HepG2 (cell line): ENCODE data around the gene KHNYN. TPM values are rescaled to one million over a fixed set of nuclear protein-coding genes. Genes with fewer than 3 reads are reported as not detected.

Source experiments
- RXRA ChIP-seq: sonication (generic); formaldehyde crosslinking; IDR thresholded peaks from 2 replicates; pipeline ENCODE4 v1.5.1; 2020; ENCODE audit warnings: missing genetic modification reagents
- SALL2 ChIP-seq: sonication (generic); formaldehyde crosslinking; IDR thresholded peaks from 2 replicates; pipeline ENCODE4 v1.8.1; 2023; ENCODE audit warnings: mild to moderate bottlenecking, missing genetic modification reagents, inconsistent platforms
- SNAPC4 ChIP-seq: sonication (generic); formaldehyde crosslinking; IDR thresholded peaks from 2 replicates; pipeline ENCODE4 v1.4.0; 2020; ENCODE audit warnings: mild to moderate bottlenecking, missing genetic modification reagents
- SYNCRIP ChIP-seq: fragments of 200-400 bp; formaldehyde crosslinking; IDR thresholded peaks from 2 replicates; pipeline ENCODE4 v1.6.1; 2018; ENCODE audit warnings: mild to moderate bottlenecking, low read depth, low read length; ENCODE audit not compliant: insufficient read depth
- TP53 ChIP-seq: sonication (generic); formaldehyde crosslinking; conservative IDR thresholded peaks from 2 replicates; pipeline ENCODE4 v1.4.0; 2020; ENCODE audit warnings: missing genetic modification reagents
- U2AF2 ChIP-seq: fragments of 200-400 bp; formaldehyde crosslinking; IDR thresholded peaks from 2 replicates; pipeline ENCODE4 v1.6.1; 2017; ENCODE audit warnings: low read depth, mild to moderate bottlenecking, low read length
- ZNF224 ChIP-seq: sonication (generic); formaldehyde crosslinking; IDR thresholded peaks from 2 replicates; pipeline ENCODE4 v1.5.0; 2020; ENCODE audit warnings: mild to moderate bottlenecking, missing genetic modification reagents
- ZNF326 ChIP-seq: sonication (generic); formaldehyde crosslinking; IDR thresholded peaks from 2 replicates; pipeline ENCODE4 v1.4.0; 2020; ENCODE audit warnings: missing genetic modification reagents, borderline replicate concordance
- ZNF337 ChIP-seq: sonication (generic); formaldehyde crosslinking; IDR thresholded peaks from 2 replicates; pipeline ENCODE4 v1.5.1; 2020; ENCODE audit warnings: missing genetic modification reagents, low read depth, mild to moderate bottlenecking, borderline replicate concordance
- ZNF350 ChIP-seq: sonication (generic); formaldehyde crosslinking; IDR thresholded peaks from 2 replicates; pipeline ENCODE4 v1.4.0; 2020; ENCODE audit warnings: mild to moderate bottlenecking, low read depth, missing genetic modification reagents, borderline replicate concordance
- ZNF407 ChIP-seq: sonication (generic); formaldehyde crosslinking; IDR thresholded peaks from one replicate; pipeline ENCODE4 v1.5.1; 2020; ENCODE audit warnings: mild to moderate bottlenecking, missing genetic modification reagents; ENCODE audit errors: not compliant biosample characterization
- ZNF839 ChIP-seq: sonication (generic); formaldehyde crosslinking; IDR thresholded peaks from 2 replicates; pipeline ENCODE4 v1.4.0; 2020; ENCODE audit warnings: missing genetic modification reagents, mild to moderate bottlenecking, borderline replicate concordance
- polyA plus RNA-seq, 8 experiments: library from polyadenylated mRNA; depleted of rRNA in 3 of 8; stranded (reverse) in 7 of 8; unstranded in 1 of 8; fragments of >200 nt; fragmentation: Illumina TruSeq in 4 of 8; extraction: Trizol in 4 of 8; gene quantifications; 2 replicates each; pipeline versions ENCODE4 v1.2.1 to v1.2.3, GENCODE V29; 2011 to 2016; ENCODE audit warnings: low read depth in 4 of 8, missing spikeins in 1 of 8, mixed read lengths in 1 of 8; ENCODE audit not compliant: insufficient read depth in 1 of 8
- total RNA-seq, 5 experiments: library from RNA; depleted of rRNA; stranded (reverse); fragments of >200 nt; fragmentation: Illumina TruSeq; extraction: Trizol; gene quantifications; 2 replicates each; pipeline ENCODE4 v1.2.3, GENCODE V29; 2016; ENCODE audit warnings: low read depth in 1 of 5
- TF ChIP-seq, protein P1 (sequence below): sonication (generic); formaldehyde crosslinking; IDR thresholded peaks from 2 replicates; pipeline ENCODE4 v1.4.0; 2020; ENCODE audit warnings: missing genetic modification reagents

Gene KHNYN
- total and polyA plus RNA-seq, 2 of the 13 experiments (the other 11 are each of a cell fraction or from before 2014, with no cell fraction given) = 52.8 to 75.7 TPM

- TF ChIP-seq ZNF407 (CRISPR knock-in tag) (peak; percentile 26), U2AF2 (no peak), ZNF839 (CRISPR knock-in tag) (no peak), RXRA (CRISPR knock-in tag) (peak; percentile 45; the same call in 1 of the 2 replicates), SALL2 (no peak; the same call in 1 of the 2 replicates), ZNF337 (CRISPR knock-in tag) (no peak), ZNF224 (CRISPR knock-in tag) (no peak), ZNF350 (peak; percentile 92; the same call in 1 of the 2 replicates), SYNCRIP (no peak), ZNF326 (CRISPR knock-in tag) (no peak), TP53 (CRISPR knock-in tag) (no peak), SNAPC4 (CRISPR knock-in tag) (no peak)
- TF ChIP-seq, protein P1, sequence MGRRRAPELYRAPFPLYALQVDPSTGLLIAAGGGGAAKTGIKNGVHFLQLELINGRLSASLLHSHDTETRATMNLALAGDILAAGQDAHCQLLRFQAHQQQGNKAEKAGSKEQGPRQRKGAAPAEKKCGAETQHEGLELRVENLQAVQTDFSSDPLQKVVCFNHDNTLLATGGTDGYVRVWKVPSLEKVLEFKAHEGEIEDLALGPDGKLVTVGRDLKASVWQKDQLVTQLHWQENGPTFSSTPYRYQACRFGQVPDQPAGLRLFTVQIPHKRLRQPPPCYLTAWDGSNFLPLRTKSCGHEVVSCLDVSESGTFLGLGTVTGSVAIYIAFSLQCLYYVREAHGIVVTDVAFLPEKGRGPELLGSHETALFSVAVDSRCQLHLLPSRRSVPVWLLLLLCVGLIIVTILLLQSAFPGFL (CRISPR knock-in tag) = no peak
These were observed 2.0 kb downstream of the KHNYN start (continued) for GRCh38 chr14:24431569-24432258.
